H1 (cell line): ENCODE results near the gene CFAP20. TPM values are rescaled to one million over a fixed set of nuclear protein-coding genes. Genes with fewer than 3 reads are reported as not detected.
"Not testable (repeated sequence)": the region's sequence is repeated elsewhere in the genome, so short reads cannot be mapped to it uniquely, and the experiment has no call there.

Source experiments
- CTCF ChIA-PET: fragments of 300-600 bp; sonication (Branson Sonifier 250); formaldehyde crosslinking; loops from one replicate; lab custom pipeline; 2021; ENCODE audit not compliant: partially characterized antibody; lab: Charles Lee
- POLR2A ChIA-PET: fragments of 300-600 bp; sonication (Branson Sonifier 250); formaldehyde crosslinking; loops from one replicate; lab custom pipeline; 2021; ENCODE audit warnings: inconsistent platforms; ENCODE audit not compliant: partially characterized antibody; lab: Charles Lee
- DNase-seq, 2 experiments: peaks; one replicate each; pipeline versions ENCODE4 v3.0.0 to v3.0.0-alpha.2; 2010 to 2022; ENCODE audit warnings: low spot score in 2 of 2, low read depth in 1 of 2, mixed read lengths in 1 of 2
- FAIRE-seq: peaks from 2 replicates; lab custom pipeline; 2011; peaks lifted over from hg19 to GRCh38; lab: Jason Lieb, UNC
- H2AFZ ChIP-seq: 2 replicates; pipeline ENCODE4 v1.8.1; 2012; ENCODE audit warnings: low read length, inconsistent platforms
- H2AK5ac ChIP-seq: 2 replicates; pipeline ENCODE4 v1.6.1; 2013; ENCODE audit warnings: low read depth, low read length
- H2BK120ac ChIP-seq: replicated peaks from 2 replicates; pipeline ENCODE3; 2013; ENCODE audit warnings: low read depth, low read length, inconsistent platforms
- H2BK12ac ChIP-seq: 2 replicates; pipeline ENCODE4 v1.6.1; 2013; ENCODE audit warnings: low read depth, low read length
- H2BK15ac ChIP-seq: 2 replicates; pipeline ENCODE4 v1.6.1; 2013; ENCODE audit warnings: low read length
- H2BK20ac ChIP-seq: 2 replicates; pipeline ENCODE4 v1.6.1; 2013; ENCODE audit warnings: low read length
- H2BK5ac ChIP-seq: 2 replicates; pipeline ENCODE4 v1.6.1; 2013; ENCODE audit warnings: low read depth, low read length
- H3K14ac ChIP-seq: 2 replicates; pipeline ENCODE4 v1.6.1; 2013; ENCODE audit warnings: inconsistent platforms; ENCODE audit not compliant: insufficient read length
- H3K18ac ChIP-seq: 2 replicates; pipeline ENCODE4 v1.6.1; 2013; ENCODE audit warnings: low read length; ENCODE audit errors: extremely low read depth
- H3K23ac ChIP-seq: 2 replicates; pipeline ENCODE4 v1.6.1; 2013; ENCODE audit warnings: inconsistent platforms; ENCODE audit not compliant: insufficient read length
- H3K23me2 ChIP-seq: 2 replicates; pipeline ENCODE4 v1.6.1; 2013; ENCODE audit warnings: low read depth, low read length
- H3K27ac ChIP-seq: 2 replicates; pipeline ENCODE4 v1.6.1; 2011; ENCODE audit warnings: low read depth, low read length, inconsistent platforms
- H3K27me3 ChIP-seq, 4 experiments: replicated peaks in 1 of 4; 1 replicate in 1 of 4; 2 replicates in 3 of 4; pipeline versions ENCODE4 v1.6.1 to v1.8.1; 2011 to 2013; ENCODE audit warnings: low read length in 3 of 4, mild to moderate bottlenecking in 3 of 4, inconsistent platforms in 2 of 4, mixed read lengths in 2 of 4, moderate library complexity in 1 of 4; ENCODE audit not compliant: control insufficient read depth in 3 of 4, insufficient read depth in 3 of 4; ENCODE audit errors: extremely low read depth in 1 of 4
- H3K36me3 ChIP-seq, 4 experiments: 2 replicates each; pipeline versions ENCODE4 v1.6.1 to v1.8.1; 2011 to 2013; ENCODE audit warnings: mild to moderate bottlenecking in 4 of 4, low read length in 3 of 4, moderate library complexity in 2 of 4, control low read depth in 1 of 4, inconsistent platforms in 1 of 4; ENCODE audit not compliant: insufficient read depth in 4 of 4, control insufficient read depth in 2 of 4
- H3K4ac ChIP-seq: replicated peaks from 2 replicates; pipeline ENCODE3; 2013; ENCODE audit warnings: low read length, low read depth, mixed read lengths, inconsistent platforms; ENCODE audit not compliant: insufficient read length
- H3K4me1 ChIP-seq, 4 experiments: replicated peaks in 1 of 4; 1 replicate in 1 of 4; 2 replicates in 3 of 4; pipeline versions ENCODE4 v1.6.1 to v1.8.1; 2011 to 2013; ENCODE audit warnings: low read length in 3 of 4, inconsistent platforms in 2 of 4, mixed read lengths in 1 of 4; ENCODE audit not compliant: insufficient read depth in 4 of 4, control insufficient read depth in 3 of 4
- H3K4me2 ChIP-seq, 2 experiments: 2 replicates each; pipeline versions ENCODE4 v1.6.1 to v1.8.1; 2011 to 2013; ENCODE audit warnings: low read depth in 2 of 2, low read length in 2 of 2, control low read depth in 1 of 2, inconsistent platforms in 1 of 2, mild to moderate bottlenecking in 1 of 2; ENCODE audit not compliant: insufficient read depth in 1 of 2
- H3K4me3 ChIP-seq, 4 experiments: fragments of 200-600, 300-600 bp in 1 of 4; sonication (generic), shearing (Covaris generic), sonication (Bioruptor Twin) in 1 of 4; 2 replicates each; pipeline versions ENCODE4 v1.5.1 to v1.8.1; 2011 to 2016; ENCODE audit warnings: low read length in 4 of 4, low read depth in 3 of 4, control low read depth in 2 of 4, inconsistent platforms in 2 of 4, mild to moderate bottlenecking in 2 of 4, mixed read lengths in 1 of 4, moderate library complexity in 1 of 4; ENCODE audit not compliant: insufficient read depth in 2 of 4; ENCODE audit errors: extremely low read depth in 1 of 4
- H3K56ac ChIP-seq: replicated peaks from 2 replicates; pipeline ENCODE3; 2013; ENCODE audit warnings: low read depth, mild to moderate bottlenecking, mixed read lengths, low read length, inconsistent platforms; ENCODE audit not compliant: insufficient read length
- H3K79me1 ChIP-seq: 2 replicates; pipeline ENCODE4 v1.6.1; 2013; ENCODE audit warnings: low read depth, low read length, control low read depth
- H3K79me2 ChIP-seq, 2 experiments: 2 replicates each; pipeline versions ENCODE4 v1.6.1 to v1.8.1; 2012 to 2013; ENCODE audit warnings: low read length in 2 of 2, mild to moderate bottlenecking in 2 of 2, inconsistent platforms in 1 of 2; ENCODE audit not compliant: insufficient read depth in 2 of 2, control insufficient read depth in 1 of 2
- H3K9ac ChIP-seq, 4 experiments: replicated peaks in 1 of 4; 1 replicate in 1 of 4; 2 replicates in 3 of 4; pipeline versions ENCODE4 v1.6.1 to v1.8.1; 2011 to 2013; ENCODE audit warnings: low read depth in 3 of 4, low read length in 3 of 4, control low read depth in 2 of 4, mild to moderate bottlenecking in 2 of 4, moderate library complexity in 2 of 4, inconsistent platforms in 1 of 4; ENCODE audit errors: extremely low read depth in 1 of 4
- H3K9me3 ChIP-seq, 2 experiments: 2 replicates each; pipeline versions ENCODE4 v1.6.1 to v1.8.1; 2012 to 2013; ENCODE audit warnings: mild to moderate bottlenecking in 2 of 2, moderate library complexity in 2 of 2, control low read depth in 1 of 2, inconsistent platforms in 1 of 2, low read depth in 1 of 2, low read length in 1 of 2, mixed read lengths in 1 of 2; ENCODE audit not compliant: insufficient read depth in 2 of 2
- H4K20me1 ChIP-seq, 2 experiments: replicated peaks in 1 of 2; 2 replicates each; pipeline versions ENCODE3 to v1.8.1; 2011 to 2013; ENCODE audit warnings: inconsistent platforms in 2 of 2, low read length in 2 of 2, mild to moderate bottlenecking in 1 of 2; ENCODE audit not compliant: insufficient read depth in 2 of 2, control insufficient read depth in 1 of 2
- H4K5ac ChIP-seq: 2 replicates; pipeline ENCODE4 v1.6.1; 2013; ENCODE audit warnings: low read length, low read depth, mixed read lengths, inconsistent platforms; ENCODE audit not compliant: insufficient read length
- H4K8ac ChIP-seq: 2 replicates; pipeline ENCODE4 v1.8.0; 2013; ENCODE audit warnings: mild to moderate bottlenecking, moderate library complexity, low read length, inconsistent platforms; ENCODE audit not compliant: insufficient read depth; ENCODE audit errors: extremely low read depth
- H4K91ac ChIP-seq: replicated peaks from 2 replicates; pipeline ENCODE3; 2013; ENCODE audit warnings: low read length, mixed read lengths, inconsistent platforms; ENCODE audit not compliant: insufficient read length
- WGBS, 2 experiments: shearing (Covaris generic) in 1 of 2; methylation state at CpG; one replicate each; pipeline versions ENCODE4 v1.1.6 to v1.1.7; 2013 to 2015; ENCODE audit warnings: low lambda C conversion rate in 2 of 2, mixed read lengths in 2 of 2, inconsistent platforms in 1 of 2, low coverage in 1 of 2, missing lambda C conversion rate in 1 of 2; ENCODE audit not compliant: insufficient replicate concordance in 2 of 2, insufficient coverage in 1 of 2, insufficient read length in 1 of 2; ENCODE audit errors: extremely low coverage in 1 of 2, missing lambda C conversion rate in 1 of 2; 5-methylcytosine and 5-hydroxymethylcytosine counted together
- polyA plus RNA-seq, 7 experiments: library from polyadenylated mRNA; depleted of rRNA in 3 of 7; stranded (reverse) in 5 of 7; unstranded in 2 of 7; fragments of >200 nt in 5 of 7; fragments of 200-250 nt in 2 of 7; gene quantifications; 1 replicate in 5 of 7; 2 replicates in 1 of 7; 4 replicates in 1 of 7; pipeline versions ENCODE4 v1.2.1 to v1.2.3, GENCODE V29; 2011 to 2013; ENCODE audit warnings: missing spikeins in 2 of 7, mixed read lengths in 2 of 7
- total RNA-seq: library from RNA; stranded (reverse); fragmentation: NEBNext Ultra II Directional; extraction: Animal tissue kit (Norgen Biotek cat#: 25700); gene quantifications from 2 replicates; pipeline ENCODE4 v1.2.1, GENCODE V29; 2021
- TF ChIP-seq, protein P1 (sequence below): IDR thresholded peaks from 2 replicates; pipeline ENCODE4 v1.6.1; 2012; ENCODE audit warnings: low read length, inconsistent platforms

CFAP20 gene
- total and polyA plus RNA-seq, 2 of the 8 experiments (the other 6 are each of a cell fraction or from before 2014, with no cell fraction given), result 45.6 to 65.4 TPM

DNA sequence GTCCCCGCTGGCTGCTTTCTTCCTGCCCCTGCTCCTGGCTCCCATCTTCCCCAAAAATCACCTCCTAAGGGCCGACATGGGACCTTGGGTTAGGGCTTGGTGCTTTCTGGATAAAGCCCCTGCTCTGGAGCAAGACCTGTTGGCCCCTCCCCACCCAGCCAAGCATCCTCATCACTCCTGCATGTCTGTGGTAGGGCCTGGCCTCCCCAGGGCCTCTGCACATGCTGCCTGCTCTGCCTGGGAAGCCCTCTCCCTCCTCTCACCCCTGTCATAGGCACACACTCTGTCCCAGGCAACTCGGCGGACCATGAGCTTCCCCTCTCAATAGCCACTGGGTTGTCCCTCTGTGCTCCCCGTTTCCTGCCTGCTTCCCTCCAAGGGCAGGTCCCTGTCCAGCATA is 35.2 kb downstream of the CFAP20 start (continued):
- TF ChIP-seq, protein P1, sequence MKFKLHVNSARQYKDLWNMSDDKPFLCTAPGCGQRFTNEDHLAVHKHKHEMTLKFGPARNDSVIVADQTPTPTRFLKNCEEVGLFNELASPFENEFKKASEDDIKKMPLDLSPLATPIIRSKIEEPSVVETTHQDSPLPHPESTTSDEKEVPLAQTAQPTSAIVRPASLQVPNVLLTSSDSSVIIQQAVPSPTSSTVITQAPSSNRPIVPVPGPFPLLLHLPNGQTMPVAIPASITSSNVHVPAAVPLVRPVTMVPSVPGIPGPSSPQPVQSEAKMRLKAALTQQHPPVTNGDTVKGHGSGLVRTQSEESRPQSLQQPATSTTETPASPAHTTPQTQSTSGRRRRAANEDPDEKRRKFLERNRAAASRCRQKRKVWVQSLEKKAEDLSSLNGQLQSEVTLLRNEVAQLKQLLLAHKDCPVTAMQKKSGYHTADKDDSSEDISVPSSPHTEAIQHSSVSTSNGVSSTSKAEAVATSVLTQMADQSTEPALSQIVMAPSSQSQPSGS, result no peak

DNA sequence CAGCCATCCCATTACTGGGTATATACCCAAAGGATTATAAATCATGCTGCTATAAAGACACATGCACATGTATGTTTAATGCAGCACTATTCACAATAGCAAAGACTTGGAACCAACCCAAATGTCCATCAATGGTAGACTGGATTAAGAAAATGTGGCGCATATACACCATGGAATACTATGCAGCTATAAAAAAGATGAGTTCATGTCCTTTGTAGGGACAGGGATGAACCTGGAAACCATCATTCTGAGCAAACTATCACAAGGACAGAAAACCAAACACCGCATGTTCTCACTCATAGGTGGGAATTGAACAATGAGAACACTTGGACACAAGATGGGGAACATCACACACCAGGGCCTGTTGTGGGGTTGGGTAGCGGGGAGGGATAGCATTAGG is 38.8 kb downstream of the CFAP20 start:
- H3K79me1 ChIP-seq, H3K23me2 ChIP-seq, H2AK5ac ChIP-seq, H4K8ac ChIP-seq, FAIRE-seq, H4K91ac ChIP-seq, H2BK5ac ChIP-seq, H3K4me1 ChIP-seq, H3K4ac ChIP-seq, H2BK12ac ChIP-seq, H3K79me2 ChIP-seq, H2BK15ac ChIP-seq, POLR2A ChIA-PET, H3K23ac ChIP-seq, H3K4me3 ChIP-seq, H3K9me3 ChIP-seq, H3K36me3 ChIP-seq, H3K14ac ChIP-seq, H2BK20ac ChIP-seq, H3K56ac ChIP-seq, H3K27ac ChIP-seq, H3K4me2 ChIP-seq, H2AFZ ChIP-seq, H3K18ac ChIP-seq, DNase-seq, H3K27me3 ChIP-seq, H4K5ac ChIP-seq, H2BK120ac ChIP-seq, H3K9ac ChIP-seq: not testable (repeated sequence)
- 95% methylated on average over 3 of the region's 3 CpGs; no CpG with 5 or more reads in 1 of the 2 experiments for WGBS, 2 experiments
- CTCF ChIA-PET, result interaction anchor here (1.9 kb wide), 1 partner anchor 87 kb away, joined by 3 read pairs; no protein-coding TSS in a partner anchor
- peaks cover 0 to 10% of the 10 kb centered on the region in 2 experiments for H4K20me1 ChIP-seq
